ENCODE data around the gene ARHGEF40.

Gene ARHGEF40

DNA sequence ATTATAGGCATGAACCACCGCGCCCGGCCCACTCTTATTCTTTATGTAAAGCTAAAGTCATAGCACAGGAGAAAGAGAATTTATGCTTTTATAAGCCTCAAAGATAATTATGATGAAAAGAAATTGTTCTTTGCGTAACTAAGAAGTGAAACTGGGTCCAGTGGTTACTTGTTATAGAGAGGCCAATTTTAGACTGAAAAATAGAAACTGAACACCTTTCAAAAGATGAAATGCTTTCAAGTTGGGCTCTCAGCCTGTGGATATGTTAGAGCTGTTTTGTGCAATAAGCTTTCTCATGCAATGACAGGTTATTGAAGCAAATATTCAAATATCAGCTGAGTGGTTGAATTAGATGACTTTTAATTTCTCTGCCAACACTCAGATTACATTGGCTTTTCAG, 38.7 kb downstream of the ARHGEF40 start:
- no peak for DNase-seq (ENCODE audit: low read depth, low spot score)
- H3K27ac ChIP-seq, result no peak overlapping the region

DNA sequence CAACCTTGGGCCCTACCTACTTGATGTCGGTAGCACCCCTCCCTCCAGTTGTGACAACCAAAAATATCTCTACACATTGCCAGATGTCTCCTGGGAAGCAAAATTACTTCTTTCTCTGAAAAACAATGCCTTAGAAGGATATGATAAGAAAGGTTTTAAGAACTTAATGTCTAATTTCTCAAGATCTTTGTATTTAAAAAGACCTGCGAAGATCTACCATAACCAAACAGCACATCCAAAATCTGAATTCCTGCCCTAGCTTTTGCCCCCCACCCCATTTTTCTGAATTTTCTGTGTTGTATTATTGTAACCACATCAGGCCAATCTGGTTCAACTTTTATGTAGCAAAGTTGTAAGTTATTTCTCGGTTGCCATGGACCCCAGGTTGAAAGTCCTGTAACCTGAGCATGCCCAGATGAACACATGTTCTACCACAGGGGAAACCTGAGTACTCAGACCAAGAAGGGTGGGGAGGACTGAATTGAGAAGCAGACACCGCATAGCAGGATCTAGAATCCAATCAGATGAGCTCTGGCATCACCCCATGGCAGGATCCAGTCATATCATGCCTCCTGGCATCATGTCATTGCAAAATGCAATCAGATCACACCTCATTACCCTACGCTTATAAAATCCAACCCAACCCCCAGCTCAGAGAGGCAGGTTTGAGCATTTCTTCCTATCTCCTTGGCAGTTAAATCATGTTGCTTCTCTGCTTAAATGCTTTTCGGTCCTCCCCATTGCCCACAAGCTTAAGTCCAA, 39.5 kb downstream of the ARHGEF40 start:
- H3K27ac ChIP-seq, result no peak overlapping the region
- DNase-seq (ENCODE audit: low read depth, low spot score), result no peak

DNA sequence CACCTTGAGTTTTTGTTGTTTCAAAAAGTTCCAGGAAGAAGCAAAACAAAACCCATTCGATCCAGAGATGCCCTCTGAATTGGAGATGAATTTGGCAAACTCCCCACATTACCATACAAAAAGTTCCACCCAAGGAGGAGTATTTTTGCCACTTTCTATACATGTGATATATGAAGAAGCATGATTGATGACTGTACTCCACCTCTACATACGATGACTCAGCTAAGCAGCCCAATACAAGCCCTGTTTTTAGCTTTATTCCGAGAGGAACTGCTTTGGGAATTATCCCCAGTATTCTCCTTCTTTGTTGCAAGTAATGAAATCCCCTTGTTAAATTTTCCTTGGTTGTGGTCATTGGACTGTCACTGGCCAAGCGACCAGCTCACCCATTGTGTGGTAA, 42.2 kb downstream of the ARHGEF40 start:
- DNase-seq (ENCODE audit: low read depth, low spot score), result no peak
- H3K27ac ChIP-seq, result no peak overlapping the region

DNA sequence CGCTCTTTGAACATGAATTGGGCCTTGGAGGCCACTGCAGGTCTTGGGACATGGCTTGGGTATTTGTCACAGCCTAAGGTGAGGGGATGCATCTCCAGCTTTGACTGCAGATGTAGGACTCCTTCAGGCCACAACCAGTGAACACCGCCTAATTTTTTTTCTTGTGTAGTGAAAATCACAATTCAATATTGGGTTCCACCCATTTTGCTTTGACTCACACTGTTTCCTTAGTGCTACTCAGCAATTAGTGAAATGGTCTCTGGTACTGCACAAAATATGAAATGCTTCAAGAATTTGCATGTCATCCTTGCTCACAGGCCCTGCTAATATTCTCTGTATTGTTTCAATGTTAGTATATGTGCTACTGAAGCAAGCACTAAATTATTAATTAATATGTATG, 43.3 kb downstream of the ARHGEF40 start:
- H3K27ac ChIP-seq, result no peak overlapping the region
- no peak for DNase-seq (ENCODE audit: low read depth, low spot score)

DNA sequence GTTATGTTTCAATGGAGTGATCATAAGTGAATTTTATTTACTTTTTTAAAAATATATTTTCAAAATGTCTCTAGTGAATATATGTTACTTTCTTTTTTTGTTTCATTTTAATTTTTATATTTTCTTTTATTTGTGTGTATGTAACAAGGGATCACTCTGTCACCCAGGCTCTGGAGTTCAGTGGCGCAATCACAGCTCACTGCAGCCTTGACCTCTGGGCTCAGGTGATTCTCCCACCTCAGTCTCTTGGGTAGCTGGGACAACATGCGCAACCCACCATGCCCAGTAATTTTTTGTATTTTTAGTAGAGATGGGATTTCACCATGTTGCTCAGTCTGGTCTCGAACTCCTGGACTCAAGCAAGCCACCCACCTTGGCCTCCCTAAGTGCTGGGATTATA, 48.8 kb downstream of the ARHGEF40 start:
- no peak overlapping the region for H3K27ac ChIP-seq
- no peak for DNase-seq (ENCODE audit: low read depth, low spot score)

DNA sequence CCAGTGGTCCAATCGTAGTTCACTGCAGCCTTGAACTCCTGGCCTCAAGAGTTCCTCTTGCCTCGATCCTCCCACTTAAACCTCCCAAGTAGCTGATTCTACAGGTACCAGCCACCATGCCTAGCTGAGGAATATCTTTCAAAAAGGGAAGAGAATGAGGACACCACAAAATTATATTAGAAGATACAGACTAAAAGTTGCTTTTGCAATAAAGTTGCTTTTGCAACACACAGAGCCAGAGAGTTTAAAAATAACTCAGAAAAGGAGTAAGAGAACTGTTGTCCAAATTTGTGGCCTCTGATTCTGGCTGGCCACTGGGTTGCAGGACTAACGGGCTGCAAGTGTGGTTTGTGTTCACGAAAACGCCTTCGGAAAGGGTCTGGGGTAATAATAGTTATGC, 50.6 kb downstream of the ARHGEF40 start:
- DNase-seq (ENCODE audit: low read depth, low spot score), result no peak

DNA sequence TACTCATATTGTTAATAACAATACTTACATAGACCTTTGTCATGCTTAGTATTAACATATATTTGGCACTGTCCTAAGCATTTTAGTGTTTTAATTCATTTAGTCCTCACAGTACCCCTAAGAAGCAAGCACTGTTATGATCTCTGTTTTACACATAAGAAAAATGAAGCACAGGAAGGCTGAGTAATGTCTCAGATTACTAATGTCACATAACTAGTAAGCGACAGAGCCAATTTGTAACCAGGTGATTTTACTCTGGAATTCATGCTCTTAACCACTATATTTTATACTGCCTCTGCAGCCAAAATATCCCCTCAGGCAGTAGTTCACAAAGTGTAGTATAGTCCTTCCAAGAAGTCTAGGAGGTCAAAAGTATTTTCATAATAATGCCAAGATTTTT, 51.0 kb downstream of the ARHGEF40 start:
- no peak overlapping the region for H3K27ac ChIP-seq
- DNase-seq (ENCODE audit: low read depth, low spot score), result no peak

More for the DNA sequence above, 50.6 kb downstream of the ARHGEF40 start:
- no peak overlapping the region for H3K27ac ChIP-seq

DNA sequence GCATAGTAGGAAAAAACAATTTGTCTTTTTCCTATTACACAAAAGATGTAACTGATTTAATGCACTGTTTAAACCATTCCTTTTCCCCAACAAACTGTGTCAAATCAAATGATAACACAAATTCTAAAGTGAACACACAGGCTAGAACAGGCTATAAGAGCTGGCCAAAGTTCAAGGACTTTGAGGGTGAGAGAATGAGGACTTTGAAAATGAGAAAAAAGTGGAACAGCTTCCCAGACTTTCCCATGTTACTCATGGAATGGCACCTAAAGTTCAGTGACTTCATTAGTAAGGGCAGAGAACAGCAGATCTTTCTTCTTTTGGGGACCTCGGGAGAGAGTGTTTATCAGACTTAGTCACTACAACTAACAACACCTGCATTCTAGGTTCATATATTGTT, 53.3 kb downstream of the ARHGEF40 start:
- no peak overlapping the region for H3K27ac ChIP-seq
- DNase-seq (ENCODE audit: low read depth, low spot score), result no peak

DNA sequence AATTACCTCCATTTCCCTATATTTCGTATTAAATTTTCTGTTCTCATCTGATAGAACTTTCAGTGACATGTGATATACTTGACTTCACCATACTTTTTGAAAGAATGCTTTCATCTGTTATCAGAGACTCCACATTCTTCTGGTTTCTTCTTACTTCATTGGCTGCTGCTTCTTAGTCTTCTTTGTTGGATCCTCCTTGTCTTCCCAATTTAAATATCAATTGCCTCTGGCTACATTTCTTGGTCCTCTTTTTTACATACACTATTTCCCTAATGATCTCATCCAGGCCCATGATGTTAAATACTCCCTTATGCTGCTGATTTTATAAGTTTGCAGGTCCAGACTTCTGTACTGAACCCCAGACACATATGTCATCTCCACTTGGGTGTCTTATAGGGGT, 63.8 kb downstream of the ARHGEF40 start:
- H3K27ac ChIP-seq, result no peak overlapping the region
- no peak for DNase-seq (ENCODE audit: low read depth, low spot score)

DNA sequence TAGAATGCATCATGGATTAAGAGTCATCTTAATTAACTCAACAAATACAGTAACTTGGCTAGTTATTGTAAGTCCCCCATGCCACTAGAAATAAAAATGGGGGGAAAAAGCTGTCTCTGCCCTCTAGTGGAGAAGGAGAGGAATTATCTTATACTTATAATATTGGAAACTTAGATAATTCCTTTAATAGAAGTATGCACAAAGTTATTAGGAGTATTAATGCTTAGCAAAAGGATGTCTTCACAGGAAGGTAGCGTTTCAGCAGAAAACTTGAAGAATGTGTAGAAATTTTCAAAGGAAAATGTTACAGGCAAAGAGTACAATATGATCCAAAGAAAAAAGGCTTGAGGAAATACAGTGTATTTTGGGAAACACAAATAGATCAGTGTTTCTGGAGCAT, 65.9 kb downstream of the ARHGEF40 start:
- no peak for DNase-seq (ENCODE audit: low read depth, low spot score)
- H3K27ac ChIP-seq, result no peak overlapping the region

Data from epithelial cell of prostate (primary cell).